ENCODE measurements around the gene PHOX2A.

PHOX2A gene

DNA sequence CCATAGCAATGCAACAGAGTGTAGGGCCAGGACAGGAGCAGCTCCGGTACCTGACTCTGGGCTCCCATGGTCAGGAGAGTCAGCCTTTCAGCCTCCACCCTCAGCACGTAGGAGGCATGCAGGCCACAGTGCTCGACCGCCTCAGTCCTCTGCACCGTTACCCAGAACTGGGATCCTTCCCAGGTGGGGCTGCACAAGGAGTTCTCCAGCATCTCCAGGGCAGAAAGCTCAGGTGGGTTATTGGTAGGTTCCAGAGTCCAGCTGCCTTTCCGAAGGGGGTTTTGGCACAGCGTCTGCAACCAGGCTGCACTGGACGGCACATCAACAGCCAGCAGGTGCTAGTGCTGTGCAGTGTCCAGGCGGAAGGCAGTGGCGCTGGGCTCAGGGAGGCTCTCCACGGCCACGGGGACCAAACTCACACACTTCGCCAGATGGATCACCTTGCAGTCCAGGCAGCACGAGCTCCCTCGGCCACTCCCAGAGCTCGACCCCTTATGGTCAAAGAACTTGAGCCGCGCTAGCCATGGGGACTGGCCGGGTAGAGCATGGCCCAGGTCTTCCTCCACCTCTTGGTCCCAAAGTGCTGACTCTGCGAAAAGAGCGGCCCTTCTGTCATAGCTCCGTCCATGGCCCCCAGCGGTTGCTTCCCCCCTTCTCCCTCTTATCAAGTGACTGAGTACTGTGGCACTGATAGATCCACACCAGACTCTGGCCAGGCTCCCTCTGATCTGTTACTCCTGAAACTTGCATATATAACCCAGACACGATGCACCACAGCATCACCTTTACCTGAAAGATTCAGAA is 6.9 kb upstream of the PHOX2A start:
- in situ Hi-C loops (cut with MboI; ENCODE audit: low sequenced_read_pairs), result no loop called here

- in situ Hi-C loops (cut with MboI; ENCODE audit: low sequenced_read_pairs), result no loop called here
Observed at GRCh38 chr11:72249961-72250360, 6.0 kb upstream of the PHOX2A start.

DNA sequence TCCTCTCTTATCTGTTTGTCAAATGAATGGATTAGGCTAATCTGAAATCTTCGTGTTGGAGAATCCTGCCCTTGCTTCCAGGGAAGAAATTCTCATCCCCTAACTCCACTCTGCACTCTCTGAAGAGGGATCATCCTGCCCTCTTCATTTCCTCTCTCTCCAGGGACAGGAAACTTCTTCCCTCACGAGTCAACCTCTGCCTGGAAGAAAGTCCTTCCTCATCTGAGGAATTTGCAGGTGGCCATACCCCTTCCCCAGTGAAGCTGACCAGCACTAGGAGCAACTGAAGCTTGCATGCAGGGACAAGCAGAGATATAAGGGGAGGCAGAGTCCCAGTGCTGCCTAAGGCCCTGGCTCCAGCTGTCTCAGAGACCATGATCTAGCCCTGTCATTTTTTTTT is 3.6 kb upstream of the PHOX2A start:
- in situ Hi-C loops (cut with MboI; ENCODE audit: low sequenced_read_pairs), result no loop called here

DNA sequence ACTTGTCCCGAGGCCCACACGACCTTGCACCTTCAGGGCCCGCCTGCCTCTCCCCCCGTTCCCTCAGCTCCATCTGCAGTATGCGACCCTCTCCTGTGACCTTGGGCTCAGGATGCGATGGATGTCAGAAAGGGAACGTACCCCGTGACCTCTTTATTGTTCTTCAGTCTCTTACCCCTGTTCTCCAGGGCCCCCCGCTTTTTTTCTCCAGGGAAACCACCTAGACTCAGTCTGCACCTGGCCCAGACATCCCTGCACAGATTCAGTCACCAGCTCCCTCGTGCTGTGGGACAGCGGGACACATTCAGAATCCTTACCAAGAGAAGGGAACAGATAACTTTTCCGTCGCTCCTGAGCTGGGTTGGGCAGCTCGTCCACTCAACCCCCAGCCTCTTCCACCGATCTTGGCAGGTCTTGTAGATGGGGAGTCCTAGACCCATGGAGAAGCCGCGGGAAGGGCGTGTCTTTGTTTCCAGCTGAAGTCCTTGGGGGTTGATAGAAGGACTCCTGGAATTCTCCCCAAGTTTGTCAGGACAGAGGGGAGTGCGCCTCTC is 1.4 kb upstream of the PHOX2A start:
- in situ Hi-C loops (cut with MboI; ENCODE audit: low sequenced_read_pairs), result no loop called here

- in situ Hi-C loops (cut with MboI; ENCODE audit: low sequenced_read_pairs), result no loop called here
Observed at GRCh38 chr11:72244361-72245262, 636 bp upstream of the PHOX2A start.

GRCh38 chr11:72243173-72244059 is 560 bp downstream of the PHOX2A start:
- in situ Hi-C loops (cut with MboI; ENCODE audit: low sequenced_read_pairs), result no loop called here

DNA sequence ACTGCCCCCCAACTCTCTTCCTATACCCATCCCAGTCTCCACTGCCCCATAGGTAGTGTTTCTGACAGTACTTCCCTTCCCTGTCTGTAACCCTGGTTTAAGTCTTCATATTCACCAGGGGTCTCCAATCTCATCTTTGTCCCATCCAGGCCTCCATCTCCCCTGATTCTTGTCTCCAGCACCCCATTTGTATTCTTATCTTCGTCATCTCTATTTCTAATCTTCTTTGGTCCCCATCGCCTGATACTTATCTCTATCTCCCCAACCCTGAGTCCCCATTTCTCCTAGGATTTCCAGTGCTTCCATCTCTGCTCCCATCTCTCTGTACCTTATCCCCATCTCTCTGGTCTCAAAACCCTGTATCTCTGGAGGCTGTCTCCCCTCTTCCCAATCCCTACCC is 1.8 kb downstream of the PHOX2A start:
- in situ Hi-C loops (cut with MboI; ENCODE audit: low sequenced_read_pairs), result no loop called here

DNA sequence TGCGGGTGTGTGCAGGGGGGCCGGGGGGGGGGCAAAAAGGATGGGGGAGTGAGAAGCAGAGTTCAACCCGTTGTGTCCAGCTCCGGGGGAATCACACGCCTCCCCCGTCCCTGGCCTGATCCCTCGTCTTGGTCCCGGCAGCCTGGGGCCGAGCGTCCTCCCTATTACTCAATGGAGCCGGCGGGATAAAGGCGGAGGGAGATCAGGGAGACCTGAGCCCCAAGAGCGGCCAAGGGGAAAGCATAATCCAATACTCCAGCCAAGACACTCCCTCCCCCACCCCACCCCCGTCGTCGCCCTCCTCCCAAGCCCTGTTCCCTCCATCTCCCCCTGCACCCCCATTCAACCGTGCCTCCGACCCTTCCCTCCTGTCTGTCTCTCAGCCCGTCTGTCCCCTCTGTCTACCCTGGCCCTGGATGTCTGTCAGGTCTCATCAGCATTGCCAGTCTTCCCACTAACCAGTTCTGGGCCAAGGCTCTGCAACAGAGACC is 2.6 kb downstream of the PHOX2A start:
- in situ Hi-C loops (cut with MboI; ENCODE audit: low sequenced_read_pairs), result no loop called here

- in situ Hi-C loops (cut with MboI; ENCODE audit: low sequenced_read_pairs), result no loop called here
Observed at GRCh38 chr11:72240461-72241290, 3.3 kb downstream of the PHOX2A start.

DNA sequence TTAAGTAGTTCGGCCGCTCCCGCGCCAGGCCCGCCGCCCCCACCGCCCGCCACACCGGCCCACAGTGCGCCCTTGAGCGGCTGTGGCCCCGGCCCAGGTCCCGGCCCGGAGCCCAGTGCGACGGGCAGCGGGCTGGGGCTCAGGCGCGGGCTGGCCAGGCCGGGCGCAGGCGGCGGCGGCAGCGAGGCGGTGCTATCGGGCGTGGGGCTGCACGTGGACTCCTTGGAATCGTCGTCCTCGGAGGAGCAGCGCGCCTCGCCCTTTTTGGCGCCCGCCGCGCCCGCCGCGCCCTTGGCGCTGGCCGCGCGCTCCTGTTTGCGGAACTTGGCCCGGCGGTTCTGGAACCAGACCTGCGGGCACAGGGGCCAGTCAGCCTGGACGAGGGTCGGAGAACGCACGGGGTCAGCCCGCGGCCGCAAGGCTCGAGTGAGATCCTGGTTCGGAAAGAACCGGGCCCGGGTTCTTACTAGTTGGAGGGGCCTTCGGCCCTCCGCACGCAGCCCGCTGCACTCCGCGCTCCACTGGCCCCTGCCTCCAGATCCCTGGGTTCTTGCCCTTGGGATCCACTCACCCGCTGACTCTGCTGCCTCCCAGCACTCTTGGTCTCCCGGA is 4.0 kb downstream of the PHOX2A start:
- in situ Hi-C loops (cut with MboI; ENCODE audit: low sequenced_read_pairs), result no loop called here

- in situ Hi-C loops (cut with MboI; ENCODE audit: low sequenced_read_pairs), result no loop called here
Observed at GRCh38 chr11:72239313-72239848, 4.6 kb downstream of the PHOX2A start.

DNA sequence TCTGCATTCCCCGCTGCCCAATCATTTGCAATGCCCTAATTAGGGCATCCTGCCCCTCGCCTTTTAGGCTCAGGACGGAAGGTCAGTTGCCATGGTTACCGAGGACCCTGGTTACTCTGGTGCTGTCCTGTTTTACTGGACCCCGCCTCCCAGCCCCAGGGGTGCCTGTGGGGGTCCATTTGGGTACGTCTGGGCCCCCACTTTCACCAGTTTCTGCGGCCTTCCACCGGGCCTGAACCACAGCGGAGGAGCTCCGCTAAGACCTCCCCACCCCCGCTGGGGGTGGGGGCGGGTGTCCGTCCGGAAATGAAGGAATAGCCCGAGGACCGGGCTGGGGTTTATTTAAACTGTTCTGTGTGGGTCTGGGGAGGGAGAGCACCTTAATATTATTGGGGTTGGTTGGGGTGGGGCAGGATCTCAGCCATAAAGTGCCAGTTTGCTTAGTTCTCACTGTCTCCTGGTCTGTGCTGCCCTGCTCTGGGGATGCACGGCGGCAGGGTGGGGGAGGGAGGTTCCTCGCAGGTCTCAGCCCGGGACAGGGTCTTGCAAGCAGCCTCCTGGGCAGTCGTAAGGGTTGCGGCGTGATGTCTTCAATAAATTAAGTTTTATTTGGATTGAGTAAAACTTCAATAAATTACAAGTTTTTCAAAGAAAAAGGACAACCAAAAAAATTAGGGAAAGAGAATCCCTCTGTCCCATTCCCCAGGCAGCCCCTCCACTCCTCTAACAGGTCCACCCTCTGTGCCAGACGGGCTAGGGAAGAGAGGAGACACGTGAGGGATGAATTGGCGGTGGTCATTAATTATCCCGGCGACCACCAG is 5.3 kb downstream of the PHOX2A start:
- in situ Hi-C loops (cut with MboI; ENCODE audit: low sequenced_read_pairs), result no loop called here

DNA sequence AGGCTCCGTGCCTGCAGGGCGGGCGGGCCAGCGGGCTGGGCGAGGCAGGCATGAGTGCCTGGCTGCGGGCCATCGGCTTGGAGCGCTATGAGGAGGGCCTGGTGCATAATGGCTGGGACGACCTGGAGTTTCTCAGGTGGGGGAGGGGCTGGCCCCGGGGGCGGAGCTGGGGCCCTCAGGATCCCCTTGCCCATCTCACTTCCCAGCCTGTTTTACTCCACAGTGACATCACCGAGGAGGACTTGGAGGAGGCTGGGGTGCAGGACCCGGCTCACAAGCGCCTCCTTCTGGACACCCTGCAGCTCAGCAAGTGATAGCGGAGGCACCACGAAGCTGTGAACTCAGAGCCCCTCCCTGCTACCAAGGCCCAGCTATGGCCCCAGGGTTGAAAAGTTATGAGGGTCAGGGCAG is 5.9 kb downstream of the PHOX2A start:
- in situ Hi-C loops (cut with MboI; ENCODE audit: low sequenced_read_pairs), result no loop called here

GRCh38 chr11:72237112-72237931 is 6.7 kb downstream of the PHOX2A start:
- in situ Hi-C loops (cut with MboI; ENCODE audit: low sequenced_read_pairs), result no loop called here

GRCh38 chr11:72236774-72237111 is 7.2 kb downstream of the PHOX2A start:
- in situ Hi-C loops (cut with MboI; ENCODE audit: low sequenced_read_pairs), result no loop called here

DNA sequence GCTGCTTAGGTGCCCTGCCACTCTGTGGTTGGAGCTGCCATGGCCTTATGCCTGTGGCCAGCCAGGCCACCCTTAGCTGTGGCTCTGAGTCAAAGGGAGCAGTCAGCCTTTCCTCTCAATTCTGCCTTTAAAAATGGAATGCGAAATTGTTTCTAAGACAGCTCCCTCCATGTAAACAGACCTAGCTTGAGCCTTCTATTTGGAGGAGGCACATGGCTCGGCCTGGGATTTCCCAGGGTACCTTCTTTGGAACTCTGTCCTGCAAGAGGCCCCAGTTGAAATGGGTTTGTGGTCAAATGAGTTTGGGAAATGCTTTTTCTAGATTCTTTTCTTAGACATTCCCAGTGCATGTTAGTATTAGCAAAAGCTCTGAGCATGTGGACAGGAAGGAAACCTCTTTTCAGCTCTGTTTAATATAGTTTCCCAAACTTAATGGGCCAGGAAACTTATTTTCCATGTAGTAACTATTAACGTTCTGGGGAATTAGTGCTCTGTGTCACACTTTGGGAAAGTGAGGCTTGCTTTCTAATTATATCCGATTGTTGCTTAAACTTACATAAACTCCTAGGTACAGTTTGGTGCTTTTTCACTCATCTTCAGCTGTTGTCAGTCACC is 7.8 kb downstream of the PHOX2A start:
- in situ Hi-C loops (cut with MboI; ENCODE audit: low sequenced_read_pairs), result no loop called here
